Measurements from ENCODE around the gene VPS50. TPM values are rescaled to one million over a fixed set of nuclear protein-coding genes. Genes with fewer than 3 reads are reported as not detected.

VPS50 gene, protein sequence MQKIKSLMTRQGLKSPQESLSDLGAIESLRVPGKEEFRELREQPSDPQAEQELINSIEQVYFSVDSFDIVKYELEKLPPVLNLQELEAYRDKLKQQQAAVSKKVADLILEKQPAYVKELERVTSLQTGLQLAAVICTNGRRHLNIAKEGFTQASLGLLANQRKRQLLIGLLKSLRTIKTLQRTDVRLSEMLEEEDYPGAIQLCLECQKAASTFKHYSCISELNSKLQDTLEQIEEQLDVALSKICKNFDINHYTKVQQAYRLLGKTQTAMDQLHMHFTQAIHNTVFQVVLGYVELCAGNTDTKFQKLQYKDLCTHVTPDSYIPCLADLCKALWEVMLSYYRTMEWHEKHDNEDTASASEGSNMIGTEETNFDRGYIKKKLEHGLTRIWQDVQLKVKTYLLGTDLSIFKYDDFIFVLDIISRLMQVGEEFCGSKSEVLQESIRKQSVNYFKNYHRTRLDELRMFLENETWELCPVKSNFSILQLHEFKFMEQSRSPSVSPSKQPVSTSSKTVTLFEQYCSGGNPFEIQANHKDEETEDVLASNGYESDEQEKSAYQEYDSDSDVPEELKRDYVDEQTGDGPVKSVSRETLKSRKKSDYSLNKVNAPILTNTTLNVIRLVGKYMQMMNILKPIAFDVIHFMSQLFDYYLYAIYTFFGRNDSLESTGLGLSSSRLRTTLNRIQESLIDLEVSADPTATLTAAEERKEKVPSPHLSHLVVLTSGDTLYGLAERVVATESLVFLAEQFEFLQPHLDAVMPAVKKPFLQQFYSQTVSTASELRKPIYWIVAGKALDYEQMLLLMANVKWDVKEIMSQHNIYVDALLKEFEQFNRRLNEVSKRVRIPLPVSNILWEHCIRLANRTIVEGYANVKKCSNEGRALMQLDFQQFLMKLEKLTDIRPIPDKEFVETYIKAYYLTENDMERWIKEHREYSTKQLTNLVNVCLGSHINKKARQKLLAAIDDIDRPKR
- 54.1 and 55.4 TPM in 2 replicates for total RNA-seq
- 50.9 TPM for total RNA-seq (2013)
- 9.4 and 13.7 TPM in 2 replicates for polyA plus RNA-seq
- polyA minus RNA-seq: 12.9 and 25.5 TPM in 2 replicates

DNA sequence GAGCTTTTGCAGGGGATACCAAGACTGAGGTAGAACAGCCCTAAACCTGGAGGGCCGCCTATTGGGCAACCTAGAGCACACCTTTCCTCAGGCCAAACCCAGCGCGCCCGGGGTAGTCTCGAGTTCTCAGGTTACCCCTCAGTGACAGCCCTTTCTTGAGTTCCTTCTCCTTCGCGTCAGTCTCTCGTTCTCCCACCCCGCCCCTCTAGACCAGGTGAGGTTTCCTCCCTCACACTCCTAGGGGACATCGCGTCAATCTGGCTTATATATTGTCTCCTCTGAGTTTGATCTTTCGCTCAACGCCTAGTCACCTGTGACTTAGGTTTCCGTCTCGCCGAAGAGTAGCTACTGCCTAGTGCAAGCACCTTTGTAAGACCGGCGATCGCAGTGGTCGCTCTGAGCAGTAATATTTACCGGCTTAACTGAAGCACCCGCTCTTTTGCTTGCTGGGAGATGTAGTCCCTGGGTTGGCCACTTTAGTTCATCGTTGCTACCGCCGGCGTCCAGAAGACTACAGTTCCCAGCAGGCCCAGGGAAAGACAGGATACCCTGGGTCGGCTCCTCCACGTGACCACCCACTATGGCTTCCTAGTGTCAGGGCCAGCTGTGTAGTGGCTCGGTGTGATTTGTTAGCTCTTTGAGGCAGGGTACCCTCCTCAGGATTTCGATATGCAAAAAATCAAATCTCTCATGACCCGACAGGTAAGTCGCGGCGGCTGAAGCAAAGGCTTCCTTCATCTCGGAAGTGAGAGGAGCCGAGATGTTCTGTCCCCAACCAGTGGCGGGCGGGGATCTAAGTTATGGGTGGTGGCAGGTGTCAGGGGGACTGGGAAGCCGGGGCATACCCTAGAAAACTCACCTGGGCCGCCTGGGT is at the start of gene VPS50:
TSS of gene VPS50 (plus strand) at position 568 of the 874 bp plus-strand sequence. CDS start at position 670, 102 bp downstream.
- Histone ChIP-seq H3K9me3 (ENCODE audit: control extremely low read depth in 1 of 3, control insufficient read depth in 2 of 3, insufficient read depth in 1 of 3, low read length in 2 of 3) (no peaks in the 10 kb centered on the region), H3K79me2 (ENCODE audit: control insufficient read depth, insufficient read depth, low read length) (peaks cover 41% of the 10 kb centered on the region), H3K27me3 (replicated peaks in 1 of 4; ENCODE audit: control extremely low read depth in 1 of 4, control insufficient read depth in 3 of 4, insufficient read depth in 4 of 4, low read length in 3 of 4) (no peaks in the 10 kb centered on the region), H3K4me1 (ENCODE audit: control insufficient read depth in 2 of 2, insufficient read depth in 2 of 2, low read length in 2 of 2) (peaks cover 14 to 15% of the 10 kb centered on the region in 2 donors), H3K9ac (ENCODE audit: low read length) (peak within 1 kb of the TSS; percentile 86), H4K20me1 (ENCODE audit: control insufficient read depth, insufficient read depth, low read length, poor library complexity, severe bottlenecking) (peaks cover 6% of the 10 kb centered on the region), H2AFZ (ENCODE audit: insufficient read depth, low read depth, low read length, poor library complexity, severe bottlenecking) (peak within 1 kb of the TSS; percentile 99), H3K36me3 (replicated peaks in 1 of 2; ENCODE audit: control extremely low read depth in 1 of 2, control insufficient read depth in 1 of 2, extremely low read depth in 1 of 2, insufficient read depth in 2 of 2, low read length in 1 of 2) (no peaks in the 10 kb centered on the region), H3K4me3 (ENCODE audit: control extremely low read depth in 1 of 5, extremely low read depth in 1 of 5, insufficient read depth in 1 of 5, low read depth in 2 of 5, low read length in 4 of 5) (peak within 1 kb of the TSS; percentile 75 to 98 (median 90)), H3K4me2 (replicated peaks; ENCODE audit: low read depth, low read length, poor library complexity, severe bottlenecking) (peak within 1 kb of the TSS; percentile 88), H3K27ac (ENCODE audit: low read length in 2 of 2) (peak within 1 kb of the TSS; percentile 81 to 90)
- Mint-ChIP-seq H3K4me3 (peak within 1 kb of the TSS; percentile 95), H3K27me3 (no peaks in the 10 kb centered on the region), H3K9me3 (ENCODE audit: insufficient read depth) (no peaks in the 10 kb centered on the region), H3K27ac (peak within 1 kb of the TSS; percentile 94), H3K4me1 (peaks cover 25% of the 10 kb centered on the region)
- TF ChIP-seq EZH2 (IDR thresholded peaks at IDR 0.05; ENCODE audit: borderline replicate concordance, insufficient read depth, low read depth, low read length, poor library complexity, severe bottlenecking): no peak
- TF ChIP-seq, protein P1, sequence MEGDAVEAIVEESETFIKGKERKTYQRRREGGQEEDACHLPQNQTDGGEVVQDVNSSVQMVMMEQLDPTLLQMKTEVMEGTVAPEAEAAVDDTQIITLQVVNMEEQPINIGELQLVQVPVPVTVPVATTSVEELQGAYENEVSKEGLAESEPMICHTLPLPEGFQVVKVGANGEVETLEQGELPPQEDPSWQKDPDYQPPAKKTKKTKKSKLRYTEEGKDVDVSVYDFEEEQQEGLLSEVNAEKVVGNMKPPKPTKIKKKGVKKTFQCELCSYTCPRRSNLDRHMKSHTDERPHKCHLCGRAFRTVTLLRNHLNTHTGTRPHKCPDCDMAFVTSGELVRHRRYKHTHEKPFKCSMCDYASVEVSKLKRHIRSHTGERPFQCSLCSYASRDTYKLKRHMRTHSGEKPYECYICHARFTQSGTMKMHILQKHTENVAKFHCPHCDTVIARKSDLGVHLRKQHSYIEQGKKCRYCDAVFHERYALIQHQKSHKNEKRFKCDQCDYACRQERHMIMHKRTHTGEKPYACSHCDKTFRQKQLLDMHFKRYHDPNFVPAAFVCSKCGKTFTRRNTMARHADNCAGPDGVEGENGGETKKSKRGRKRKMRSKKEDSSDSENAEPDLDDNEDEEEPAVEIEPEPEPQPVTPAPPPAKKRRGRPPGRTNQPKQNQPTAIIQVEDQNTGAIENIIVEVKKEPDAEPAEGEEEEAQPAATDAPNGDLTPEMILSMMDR (IDR thresholded peaks at IDR 0.05): no peak
- POLR2A ChIA-PET: interaction anchor here (0.7 kb wide), 1 partner anchor 114 kb away, joined by 3 read pairs; the partner anchor contains the start of gene SAMD9
- DNase-seq (peak; percentile 97), ATAC-seq (ENCODE audit: low read depth) (peak; percentile 98)
- CTCF ChIA-PET: interaction anchor here (1.2 to 4.3 kb wide), 4 partner anchors 10 to 703 kb away, joined by 4 to 23 read pairs (median 9); partner anchors contain the start of genes RBM48 and SAMD9
- WGBS (ENCODE audit: insufficient coverage): under 1% methylated on average over 38 of the region's 40 CpGs
- intact Hi-C loops (cut with micrococcal nuclease): loop anchor here (1.0 to 10.0 kb wide), 9 partner anchors 114 to 1425 kb away; partner anchors contain the start of genes AKAP9, ANKIB1, CASD1 and FAM133B
